Right atrium auricular region (tissue), 2 donors: ENCODE results near the gene MBD3. TPM values are rescaled to one million over a fixed set of nuclear protein-coding genes. Genes with fewer than 3 reads are reported as not detected.

Source experiments
- DNase-seq: peaks from one replicate; pipeline ENCODE4 v3.0.0-alpha.2; 2019; ENCODE audit warnings: low spot score
- H3K27ac ChIP-seq, 2 donors: fragments of 200-600 bp; sonication (generic); 1 replicate in 1 of 2; 2 replicates in 1 of 2; pipeline ENCODE4 v1.5.1; 2016 to 2019
- H3K27me3 ChIP-seq, 2 donors: fragments of 200-600 bp; sonication (generic); one replicate each; pipeline versions ENCODE4 v1.5.1 to v1.6.0; 2017 to 2019
- H3K36me3 ChIP-seq: fragments of 200-600 bp; sonication (generic); one replicate; pipeline ENCODE4 v1.5.1; 2016
- H3K4me1 ChIP-seq, 2 donors: fragments of 200-600 bp; sonication (generic); one replicate each; pipeline versions ENCODE4 v1.5.1 to v1.6.0; 2017 to 2019
- H3K4me3 ChIP-seq, 2 donors: fragments of 200-600 bp; sonication (generic); 1 replicate in 1 of 2; 2 replicates in 1 of 2; pipeline ENCODE4 v1.5.1; 2017 to 2019; ENCODE audit warnings: mild to moderate bottlenecking in 1 of 2, moderate library complexity in 1 of 2
- H3K9me3 ChIP-seq, 2 donors: fragments of 200-600 bp; sonication (generic); one replicate each; pipeline ENCODE4 v1.5.1; 2019
- CTCF ChIP-seq, 2 donors: fragments of 200-600 bp; sonication (generic); IDR thresholded peaks; one replicate each; pipeline ENCODE4 v1.5.1; 2019; ENCODE audit warnings: antibody characterized with exemption in 2 of 2
- total RNA-seq, 2 donors: library from RNA; depleted of rRNA; stranded (reverse); fragments of >200 nt; gene quantifications; one replicate each; pipeline ENCODE4 v1.1.0, GENCODE V29; 2016

MBD3 gene
- total RNA-seq, 2 donors from 2014 or later: 64.3 to 86.8 TPM

- TF ChIP-seq CTCF (IDR thresholded peaks at IDR 0.05): no peak
- H3K4me1 ChIP-seq: peaks cover 0 to 11% of the 10 kb centered on the region in 2 donors
- H3K4me3 ChIP-seq: no peak overlapping the region
- H3K27me3 ChIP-seq: no peaks in the 10 kb centered on the region
- H3K27ac ChIP-seq: no peak overlapping the region
- no peak for DNase-seq
- no peaks in the 10 kb centered on the region for H3K36me3 ChIP-seq
- no peaks in the 10 kb centered on the region for H3K9me3 ChIP-seq
Measured at GRCh38 chr19:1571358-1571757, 21.3 kb downstream of the MBD3 start.

DNA sequence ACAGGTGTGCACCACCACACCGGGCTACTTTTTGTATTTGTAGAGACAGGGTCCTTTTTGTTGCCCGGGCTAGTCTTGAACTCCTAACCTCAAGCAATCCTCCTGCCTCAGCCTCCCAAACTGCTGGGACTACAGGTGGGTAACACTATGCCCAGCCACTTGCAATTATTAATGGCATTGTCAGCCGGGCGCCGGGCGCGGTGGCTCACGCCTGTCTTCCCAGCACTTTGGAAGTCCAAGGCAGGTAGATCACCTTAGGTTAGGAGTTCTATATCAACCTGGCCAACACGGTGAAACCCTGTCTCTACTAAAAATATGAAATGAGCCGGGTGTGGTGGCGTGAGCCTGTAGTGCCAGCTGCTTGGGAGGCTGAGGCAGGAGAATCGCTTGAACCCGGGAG, 21.8 kb downstream of the MBD3 start:
- H3K9me3 ChIP-seq: no peaks in the 10 kb centered on the region
- no peak overlapping the region for H3K4me3 ChIP-seq
- no peaks in the 10 kb centered on the region for H3K27me3 ChIP-seq
- no peak overlapping the region for H3K27ac ChIP-seq
- no peak for DNase-seq
- H3K4me1 ChIP-seq: peaks cover 0 to 16% of the 10 kb centered on the region in 2 donors
- no peaks in the 10 kb centered on the region for H3K36me3 ChIP-seq
- no peak for TF ChIP-seq CTCF (IDR thresholded peaks at IDR 0.05)

GRCh38 chr19:1569997-1570396, 22.7 kb downstream of the MBD3 start:
- Histone ChIP-seq H3K27me3 (no peaks in the 10 kb centered on the region), H3K9me3 (no peaks in the 10 kb centered on the region), H3K4me3 (no peak overlapping the region), H3K4me1 (peaks cover 0 to 18% of the 10 kb centered on the region in 2 donors), H3K27ac (no peak overlapping the region), H3K36me3 (no peaks in the 10 kb centered on the region)
- no peak for TF ChIP-seq CTCF (IDR thresholded peaks at IDR 0.05)
- DNase-seq: no peak

GRCh38 chr19:1568320-1569019, 24.2 kb downstream of the MBD3 start, which contains the start of gene MEX3D:
MEX3D (minus strand) TSS chr19:1568325; CDS start chr19:1568058, 267 bp downstream.
- peak; percentile 63 for DNase-seq
- peaks cover 0 to 18% of the 10 kb centered on the region in 2 donors for H3K4me1 ChIP-seq
- H3K4me3 ChIP-seq: peak within 1 kb of the TSS; percentile 56 to 63
- no peaks in the 10 kb centered on the region for H3K9me3 ChIP-seq
- TF ChIP-seq CTCF (IDR thresholded peaks at IDR 0.05): no peak
- H3K36me3 ChIP-seq: no peaks in the 10 kb centered on the region
- H3K27ac ChIP-seq: peak within 1 kb of the TSS; percentile 79 to 84
- no peaks in the 10 kb centered on the region for H3K27me3 ChIP-seq

GRCh38 chr19:1567848-1568227, 24.8 kb downstream of the MBD3 start:
- TF ChIP-seq CTCF (IDR thresholded peaks at IDR 0.05): no peak
- Histone ChIP-seq H3K36me3 (no peaks in the 10 kb centered on the region), H3K4me3 (peak overlapping the region in 1 of 2 donors; percentile 63), H3K4me1 (peaks cover 0 to 18% of the 10 kb centered on the region in 2 donors), H3K27ac (no peak overlapping the region), H3K9me3 (no peaks in the 10 kb centered on the region), H3K27me3 (no peaks in the 10 kb centered on the region)
- DNase-seq: no peak
